Measurements from ENCODE around the gene FILIP1.

Gene FILIP1

GRCh38 chr6:75279418-75279817, 214.2 kb downstream of the FILIP1 start:
- TF ChIP-seq, protein P1, sequence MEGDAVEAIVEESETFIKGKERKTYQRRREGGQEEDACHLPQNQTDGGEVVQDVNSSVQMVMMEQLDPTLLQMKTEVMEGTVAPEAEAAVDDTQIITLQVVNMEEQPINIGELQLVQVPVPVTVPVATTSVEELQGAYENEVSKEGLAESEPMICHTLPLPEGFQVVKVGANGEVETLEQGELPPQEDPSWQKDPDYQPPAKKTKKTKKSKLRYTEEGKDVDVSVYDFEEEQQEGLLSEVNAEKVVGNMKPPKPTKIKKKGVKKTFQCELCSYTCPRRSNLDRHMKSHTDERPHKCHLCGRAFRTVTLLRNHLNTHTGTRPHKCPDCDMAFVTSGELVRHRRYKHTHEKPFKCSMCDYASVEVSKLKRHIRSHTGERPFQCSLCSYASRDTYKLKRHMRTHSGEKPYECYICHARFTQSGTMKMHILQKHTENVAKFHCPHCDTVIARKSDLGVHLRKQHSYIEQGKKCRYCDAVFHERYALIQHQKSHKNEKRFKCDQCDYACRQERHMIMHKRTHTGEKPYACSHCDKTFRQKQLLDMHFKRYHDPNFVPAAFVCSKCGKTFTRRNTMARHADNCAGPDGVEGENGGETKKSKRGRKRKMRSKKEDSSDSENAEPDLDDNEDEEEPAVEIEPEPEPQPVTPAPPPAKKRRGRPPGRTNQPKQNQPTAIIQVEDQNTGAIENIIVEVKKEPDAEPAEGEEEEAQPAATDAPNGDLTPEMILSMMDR (IDR thresholded peaks at IDR 0.05; ENCODE audit: low read depth, low read length, missing control alignments): no peak
- DNase-seq (ENCODE audit: low read depth): no peak
- no peak overlapping the region for H3K4me3 ChIP-seq (ENCODE audit: low read depth, low read length)

- DNase-seq (ENCODE audit: low read depth): no peak
- no peak overlapping the region for H3K4me3 ChIP-seq (ENCODE audit: low read depth, low read length)
- TF ChIP-seq, protein P1 (IDR thresholded peaks at IDR 0.05; ENCODE audit: low read depth, low read length, missing control alignments): no peak
These were observed 215.0 kb downstream of the FILIP1 start for GRCh38 chr6:75278474-75279077.

DNA sequence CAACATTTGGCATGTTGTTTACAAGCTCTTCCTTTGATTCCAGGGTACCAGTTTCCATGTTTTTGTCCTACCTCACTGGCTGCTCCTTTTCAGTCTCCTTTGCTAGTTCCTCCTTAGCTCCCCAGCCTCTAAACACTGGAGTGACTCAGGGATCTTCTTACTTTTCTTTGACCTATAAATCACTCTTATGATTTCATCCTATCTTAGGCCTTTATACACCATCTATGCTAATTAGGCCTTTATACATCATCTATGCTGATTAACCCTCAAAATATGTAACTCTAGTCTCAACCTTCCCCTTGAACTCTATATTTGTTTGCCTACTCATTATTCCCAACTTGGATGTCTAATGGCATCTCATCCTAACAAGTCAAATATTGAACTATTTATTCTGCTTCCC, 218.5 kb downstream of the FILIP1 start:
- TF ChIP-seq, protein P1 (IDR thresholded peaks at IDR 0.05; ENCODE audit: low read depth, low read length, missing control alignments): no peak
- no peak overlapping the region for H3K4me3 ChIP-seq (ENCODE audit: low read depth, low read length)
- no peak for DNase-seq (ENCODE audit: low read depth)

DNA sequence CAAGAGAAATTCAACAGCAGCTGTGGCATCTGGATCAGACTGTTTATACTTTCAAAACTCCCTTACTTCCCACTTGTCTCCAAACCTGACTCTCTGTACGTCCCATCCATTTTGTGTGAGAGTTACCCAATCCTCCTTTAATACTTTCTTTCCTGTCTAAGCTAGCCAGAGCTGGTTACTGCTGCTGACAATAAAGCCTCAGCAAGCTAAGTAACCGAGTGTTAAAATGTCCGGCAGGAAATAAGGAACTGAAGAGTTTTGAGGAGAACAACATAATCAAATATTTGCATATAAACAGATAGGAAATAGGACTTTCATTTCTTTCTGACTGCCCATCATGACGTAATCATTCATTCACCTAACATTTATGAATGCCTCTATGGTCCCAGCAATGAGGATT, 220.6 kb downstream of the FILIP1 start:
- TF ChIP-seq, protein P1 (IDR thresholded peaks at IDR 0.05; ENCODE audit: low read depth, low read length, missing control alignments): no peak
- no peak for DNase-seq (ENCODE audit: low read depth)
- no peak overlapping the region for H3K4me3 ChIP-seq (ENCODE audit: low read depth, low read length)

- H3K4me3 ChIP-seq (ENCODE audit: low read depth, low read length): no peak overlapping the region
- no peak for DNase-seq (ENCODE audit: low read depth)
- TF ChIP-seq, protein P1 (IDR thresholded peaks at IDR 0.05; ENCODE audit: low read depth, low read length, missing control alignments): no peak
These were observed 221.3 kb downstream of the FILIP1 start for GRCh38 chr6:75272145-75272840.

GRCh38 chr6:75268988-75269354, 224.6 kb downstream of the FILIP1 start:
- TF ChIP-seq, protein P1 (IDR thresholded peaks at IDR 0.05; ENCODE audit: low read depth, low read length, missing control alignments): no peak
- DNase-seq (ENCODE audit: low read depth): no peak
- H3K4me3 ChIP-seq (ENCODE audit: low read depth, low read length): no peak overlapping the region

Data from GM12864 (cell line).